Measurements from ENCODE around the gene PRPSAP1.
A peak's percentile ranks its signal among the peaks of the same experiment; 100 is the strongest.
"Not testable (repeated sequence)": the region's sequence is repeated elsewhere in the genome, so short reads cannot be mapped to it uniquely, and the experiment has no call there.

PRPSAP1 gene

GRCh38 chr17:76277300-76278267, 76.1 kb downstream of the PRPSAP1 start:
- no peak for DNase-seq (ENCODE audit: low read depth)

- no peak for DNase-seq (ENCODE audit: low read depth)
Measured at GRCh38 chr17:76276461-76277299, 77.0 kb downstream of the PRPSAP1 start.

- DNase-seq (ENCODE audit: low read depth), result no peak
Measured at GRCh38 chr17:76276069-76276431, 77.7 kb downstream of the PRPSAP1 start.

- DNase-seq (ENCODE audit: low read depth), result no peak
Measured at GRCh38 chr17:76275382-76276068, 78.2 kb downstream of the PRPSAP1 start.

DNA sequence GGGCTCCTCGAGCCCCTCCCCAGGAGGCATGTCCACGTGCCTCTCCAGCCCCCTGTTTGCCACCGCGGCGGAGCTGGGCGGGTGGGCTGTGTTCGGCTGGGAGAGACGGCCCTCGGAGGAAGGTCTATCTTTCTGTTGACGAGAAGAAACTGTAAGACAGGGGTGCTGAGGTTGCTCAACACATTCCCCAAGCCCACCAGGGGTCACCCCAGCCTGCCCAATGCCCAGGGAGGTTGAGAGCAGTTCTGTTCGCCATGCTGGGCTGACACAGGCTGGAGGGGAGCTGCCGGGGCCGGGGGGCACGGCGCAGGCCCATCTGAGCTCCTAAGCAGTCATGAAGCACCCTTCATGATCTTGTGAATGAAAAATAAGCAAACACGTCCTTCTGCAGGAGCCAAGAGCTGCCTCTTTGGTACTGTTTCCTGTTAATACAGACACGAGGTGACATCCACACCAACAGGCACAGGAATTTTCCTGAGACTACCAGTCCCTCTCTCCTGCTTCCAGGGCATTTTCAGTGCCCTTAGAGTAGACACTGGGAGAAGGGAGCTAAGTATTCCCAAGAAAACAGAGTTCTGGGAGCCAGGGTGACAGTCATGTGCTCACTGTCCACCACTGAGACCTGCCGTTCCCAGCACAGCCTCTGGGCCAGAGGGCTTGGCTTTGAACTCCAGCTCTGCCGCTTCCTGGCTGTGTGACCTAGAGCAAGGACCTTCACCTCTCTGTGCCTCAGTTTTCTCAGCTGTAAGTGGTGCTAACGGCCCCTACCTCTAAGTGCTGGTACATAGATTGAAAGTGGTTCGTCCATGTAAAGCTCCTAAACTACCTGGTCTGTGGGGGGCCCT, 79.4 kb downstream of the PRPSAP1 start:
- DNase-seq (ENCODE audit: low read depth), result no peak

DNA sequence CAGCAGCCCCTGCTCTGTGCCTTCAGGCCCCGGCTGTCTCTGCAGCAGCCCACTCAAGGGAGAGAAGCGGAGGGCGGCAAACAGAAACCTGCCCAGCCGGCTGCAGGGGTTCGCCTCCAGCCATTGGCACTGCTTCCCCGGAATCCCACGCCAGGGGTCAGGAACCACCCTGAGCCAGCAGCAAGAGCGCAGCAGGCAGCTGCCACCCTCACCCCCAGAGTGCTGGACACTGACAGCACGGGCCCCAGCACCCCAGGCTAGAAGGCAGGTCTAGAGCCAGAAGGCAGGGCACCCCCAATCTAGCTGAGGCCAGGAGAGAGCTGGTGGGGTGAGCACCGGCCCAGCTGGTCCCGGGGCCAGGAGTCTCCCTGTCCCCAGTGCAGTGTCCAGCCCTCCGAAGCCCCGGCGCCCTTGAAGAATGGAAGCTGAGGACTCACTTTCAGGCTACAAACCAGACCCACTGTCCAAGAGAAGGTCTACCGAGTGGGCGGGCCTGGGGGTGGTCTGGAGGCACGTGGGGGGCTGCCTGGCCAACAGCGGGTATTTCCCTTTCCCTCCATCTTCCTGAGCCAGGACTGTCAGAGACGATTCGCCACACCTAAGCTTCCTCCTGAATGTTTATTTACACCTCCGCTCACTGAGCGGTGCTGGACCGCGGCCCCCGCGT, 80.1 kb downstream of the PRPSAP1 start:
- no peak for DNase-seq (ENCODE audit: low read depth)

GRCh38 chr17:76272541-76273444, 80.9 kb downstream of the PRPSAP1 start:
- no peak for DNase-seq (ENCODE audit: low read depth)

DNA sequence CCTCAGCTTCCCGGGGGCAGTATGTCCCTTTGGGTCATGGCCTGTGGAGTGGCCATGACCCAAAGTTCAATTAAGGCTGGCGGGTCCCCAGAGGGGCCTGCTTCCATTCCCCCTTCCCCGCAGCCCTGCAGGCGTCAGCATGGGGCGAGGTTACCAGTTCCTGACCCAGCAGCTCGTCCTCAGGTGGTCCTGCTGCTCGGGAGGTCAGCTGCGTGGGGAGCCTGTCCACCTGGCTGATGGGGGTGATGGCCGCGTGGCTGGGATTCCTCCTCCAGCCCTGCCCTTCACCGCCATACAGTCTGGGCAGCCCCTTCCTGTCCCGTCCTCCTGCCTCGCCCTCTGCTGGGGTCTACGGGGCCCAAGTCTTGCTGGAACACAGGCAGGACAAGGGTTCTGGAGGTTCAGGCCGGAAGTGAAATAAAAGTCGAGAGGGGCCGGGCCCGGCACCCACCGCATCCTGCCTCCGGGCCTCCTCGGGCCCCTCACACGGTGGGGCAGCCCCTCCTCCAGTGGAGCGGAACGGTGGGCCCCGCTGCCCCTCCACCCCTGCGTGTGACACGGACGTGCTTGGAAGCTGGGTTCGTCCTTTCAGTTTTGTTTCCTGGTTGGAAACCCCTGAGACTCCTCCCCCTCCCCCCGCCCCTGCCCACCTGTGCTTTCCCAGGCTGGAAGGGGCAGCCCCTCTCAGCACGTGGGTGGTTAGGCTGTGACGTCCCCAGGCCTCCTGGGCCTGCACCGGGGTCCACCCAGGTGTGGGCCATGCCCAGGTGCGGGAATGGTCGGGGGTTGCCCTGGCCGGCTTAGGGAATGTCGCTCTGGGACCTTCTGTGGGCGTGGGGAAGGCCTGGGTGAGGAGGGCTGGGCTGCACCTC, 81.8 kb downstream of the PRPSAP1 start:
- DNase-seq (ENCODE audit: low read depth), result peak; percentile 46

- no peak for DNase-seq (ENCODE audit: low read depth)
Measured at GRCh38 chr17:76270770-76271668, 82.7 kb downstream of the PRPSAP1 start.

DNA sequence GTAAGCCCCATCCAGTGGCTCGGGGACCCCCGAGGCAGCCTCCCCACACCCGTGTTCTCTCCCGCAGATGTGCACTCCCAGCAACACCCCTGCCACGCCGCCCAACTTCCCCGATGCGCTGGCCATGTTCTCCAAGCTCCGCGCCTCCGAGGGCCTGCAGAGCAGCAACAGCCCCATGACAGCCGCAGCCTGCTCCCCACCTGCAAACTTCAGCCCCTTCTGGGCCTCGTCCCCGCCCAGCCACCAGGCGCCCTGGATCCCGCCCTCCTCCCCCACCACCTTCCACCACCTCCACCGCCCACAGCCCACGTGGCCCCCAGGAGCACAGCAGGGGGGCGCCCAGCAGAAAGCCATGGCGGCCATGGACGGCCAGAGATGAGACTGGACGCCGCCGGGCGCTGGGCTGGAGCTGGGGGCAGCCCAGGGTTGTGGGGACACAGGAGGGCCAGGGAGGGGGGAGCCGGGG, 83.6 kb downstream of the PRPSAP1 start:
- DNase-seq (ENCODE audit: low read depth), result no peak

GRCh38 chr17:76268991-76269981, 84.4 kb downstream of the PRPSAP1 start:
- no peak for DNase-seq (ENCODE audit: low read depth)

DNA sequence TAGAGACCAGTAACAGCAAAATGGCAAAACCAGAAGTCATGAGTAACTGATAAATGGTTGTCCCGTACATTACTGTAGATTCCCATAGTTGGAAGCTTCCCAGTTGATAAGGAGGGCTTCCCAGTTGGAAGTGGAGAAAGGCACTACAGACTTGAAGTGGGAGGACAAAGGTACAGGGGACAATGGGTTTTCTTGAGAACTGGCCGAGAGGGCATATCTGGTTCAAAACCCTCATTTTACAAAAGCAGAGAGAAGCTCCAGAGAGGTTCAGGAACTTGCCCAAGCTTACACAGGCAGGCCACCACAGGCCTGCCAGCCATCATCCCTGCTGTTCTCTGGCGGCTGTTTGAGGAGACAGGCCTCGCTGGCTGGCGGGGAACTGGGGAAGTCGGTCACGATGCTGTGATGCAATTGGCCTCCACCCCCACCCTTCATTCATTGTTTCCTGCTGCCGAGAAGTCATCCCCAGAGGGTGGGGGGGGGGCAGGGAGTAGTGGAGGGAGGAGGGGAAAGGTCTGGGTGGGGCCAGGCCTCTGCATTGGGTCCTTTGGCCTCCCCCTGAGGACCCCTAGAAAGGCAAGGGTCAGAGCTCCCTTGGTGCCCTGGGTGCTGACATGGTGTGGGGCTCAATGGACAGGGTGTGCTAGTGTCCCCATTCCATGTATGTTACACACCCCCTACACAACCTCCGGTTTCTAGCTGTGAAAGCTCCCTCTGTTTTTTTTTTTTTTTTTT, 85.5 kb downstream of the PRPSAP1 start:
- DNase-seq (ENCODE audit: low read depth), result peak; percentile 52

DNA sequence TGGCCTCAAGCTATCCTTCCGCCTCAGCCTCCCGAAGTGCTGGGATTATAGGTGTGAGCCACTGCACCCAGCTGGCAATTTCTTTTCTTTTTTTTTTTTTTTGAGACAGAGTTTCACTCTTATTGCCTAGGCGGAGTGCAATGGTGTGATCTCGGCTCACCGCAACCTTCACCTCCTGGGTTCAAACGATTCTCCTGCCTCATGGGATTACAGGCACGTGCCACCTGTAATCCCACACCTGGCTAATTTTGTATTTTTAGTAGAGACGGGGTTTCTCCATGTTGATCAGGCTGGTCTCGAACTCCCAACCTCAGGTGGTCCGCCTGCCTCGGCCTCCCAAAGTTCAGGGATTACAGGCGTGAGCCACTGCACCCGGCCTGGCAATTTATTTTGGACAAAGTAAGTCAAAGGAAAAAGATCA, 86.1 kb downstream of the PRPSAP1 start:
- not testable (repeated sequence) for DNase-seq (ENCODE audit: low read depth)

DNA sequence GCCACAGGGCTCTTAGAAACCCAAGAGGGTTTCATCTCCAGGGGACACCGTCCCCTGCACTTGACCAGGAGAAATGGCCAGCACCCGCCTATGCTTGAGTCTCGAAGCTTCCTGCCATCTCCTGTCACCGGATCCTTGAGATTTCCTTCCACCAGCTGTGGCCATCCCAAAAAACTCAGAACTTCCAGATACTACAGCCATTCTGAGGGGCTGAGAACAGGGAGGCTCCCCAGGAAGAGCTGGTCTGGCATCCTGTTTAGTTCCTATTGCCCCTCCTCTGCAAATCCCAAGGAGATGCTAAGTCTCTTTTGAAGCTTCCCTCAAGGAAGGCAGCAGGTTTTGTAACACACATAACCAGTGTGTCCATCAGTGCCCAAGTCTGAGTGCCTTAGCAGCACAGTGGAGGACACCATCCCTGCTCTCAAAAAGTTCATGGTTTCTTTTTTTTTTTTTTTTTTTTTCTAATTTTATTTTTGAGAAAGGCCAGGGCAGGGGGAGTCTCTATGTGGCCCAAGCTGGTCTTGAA, 86.6 kb downstream of the PRPSAP1 start:
- DNase-seq (ENCODE audit: low read depth), result no peak

- DNase-seq (ENCODE audit: low read depth), result no peak
Measured at GRCh38 chr17:76266244-76266938, 87.3 kb downstream of the PRPSAP1 start.

All from activated T-cell treated with anti-CD3 and anti-CD28 coated beads for 1 hour (primary cell).